GM08714 (cell line): ENCODE measurements around the gene KLHDC4.
A peak's percentile ranks its signal among the peaks of the same experiment; 100 is the strongest.
"Not testable (repeated sequence)": the region's sequence is repeated elsewhere in the genome, so short reads cannot be mapped to it uniquely, and the experiment has no call there.

Experiments used
- H3K4me3 ChIP-seq: fragments of 200-500 bp; sonication (Bioruptor generic); 2 replicates; pipeline ENCODE4 v1.5.1; 2014; ENCODE audit warnings: mild to moderate bottlenecking, low read length, inconsistent platforms
- ZNF274 ChIP-seq: IDR thresholded peaks from 2 replicates; pipeline ENCODE4 v1.6.1; 2012; ENCODE audit warnings: mild to moderate bottlenecking, low read depth, low read length

Gene KLHDC4

DNA sequence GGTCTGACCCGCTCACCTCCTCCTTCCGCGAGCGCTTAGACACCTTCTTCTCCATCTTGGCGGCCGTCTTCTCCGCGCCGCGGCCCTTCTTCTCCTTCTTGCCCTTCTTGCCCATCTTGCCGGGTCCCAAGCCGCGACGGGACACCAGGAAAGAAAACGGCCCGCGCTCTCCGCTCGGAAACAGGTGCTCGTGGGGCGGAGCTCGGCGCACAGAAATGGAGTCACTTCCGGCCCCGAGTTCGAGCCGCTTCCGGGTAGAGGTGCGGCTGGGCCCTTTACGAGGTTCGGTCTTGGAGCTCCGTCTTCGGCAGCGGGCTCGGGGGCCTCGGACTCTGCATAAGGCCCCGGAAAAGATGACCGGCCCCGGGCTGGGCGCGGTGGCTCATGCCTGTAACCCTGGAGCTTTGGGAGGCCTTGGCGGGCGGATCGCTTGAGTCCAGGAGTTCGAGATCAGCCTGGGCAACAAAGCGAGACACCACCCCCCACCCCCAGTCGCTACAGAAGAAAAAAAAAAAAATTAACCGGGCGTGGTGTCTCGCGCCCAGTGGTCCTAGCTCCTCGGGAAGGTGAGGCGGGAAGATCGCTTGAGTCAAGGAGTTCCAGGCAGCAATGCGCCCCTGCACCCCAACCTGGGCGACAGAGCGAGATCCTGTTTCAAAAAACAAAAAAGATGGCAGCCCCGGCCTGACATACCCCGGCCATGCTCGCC, at the start of gene KLHDC4:
KLHDC4 (minus strand) TSS at position 211 of the 709 bp plus-strand sequence; CDS start at position 115, 96 bp downstream.
- TF ChIP-seq ZNF274: no peak
- H3K4me3 ChIP-seq: peak within 1 kb of the TSS; percentile 88

DNA sequence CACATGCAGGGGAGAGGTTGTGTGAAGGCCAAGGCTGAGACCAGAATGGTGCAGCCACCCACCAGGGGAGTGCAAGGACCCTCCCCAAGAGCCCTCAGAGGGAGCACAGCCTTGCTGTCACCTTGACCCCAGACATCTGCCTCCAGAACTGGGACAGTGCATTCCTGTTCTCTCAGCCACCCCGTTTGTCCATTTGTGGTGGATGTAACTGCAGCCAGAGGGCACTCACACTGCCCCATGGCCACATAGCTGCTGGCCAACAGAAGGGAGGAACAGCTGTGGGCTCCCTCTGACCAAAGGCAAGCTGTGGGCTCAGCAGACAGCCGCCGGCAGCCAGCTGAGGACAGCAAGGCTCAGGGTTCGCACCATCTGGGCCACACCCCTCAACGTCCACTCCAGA, 49.8 kb upstream of the KLHDC4 start:
- TF ChIP-seq ZNF274: no peak
- no peak overlapping the region for H3K4me3 ChIP-seq

DNA sequence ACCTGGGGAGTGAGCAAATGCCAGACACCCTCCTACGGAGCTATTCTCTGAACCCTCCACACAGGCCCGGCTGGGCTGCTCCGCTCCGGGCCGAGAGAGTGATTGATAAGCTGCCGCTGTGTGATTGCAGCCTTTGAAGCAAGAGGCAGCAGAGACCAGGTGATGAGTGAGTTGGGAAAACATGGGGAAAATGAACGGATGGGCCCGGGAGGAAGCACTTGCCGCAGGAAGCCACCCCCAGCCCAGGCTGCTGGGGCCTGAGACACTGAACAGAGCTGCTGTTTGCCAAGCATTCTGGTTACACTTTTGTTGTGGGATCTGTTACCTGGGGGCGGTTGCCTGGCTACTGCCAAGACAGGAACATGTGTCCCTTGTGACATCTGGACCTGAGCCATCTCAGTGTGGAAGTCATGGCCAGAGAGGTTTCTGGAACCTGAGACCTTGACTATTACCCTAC, 46.4 kb upstream of the KLHDC4 start:
- H3K4me3 ChIP-seq: no peak overlapping the region
- no peak for TF ChIP-seq ZNF274

DNA sequence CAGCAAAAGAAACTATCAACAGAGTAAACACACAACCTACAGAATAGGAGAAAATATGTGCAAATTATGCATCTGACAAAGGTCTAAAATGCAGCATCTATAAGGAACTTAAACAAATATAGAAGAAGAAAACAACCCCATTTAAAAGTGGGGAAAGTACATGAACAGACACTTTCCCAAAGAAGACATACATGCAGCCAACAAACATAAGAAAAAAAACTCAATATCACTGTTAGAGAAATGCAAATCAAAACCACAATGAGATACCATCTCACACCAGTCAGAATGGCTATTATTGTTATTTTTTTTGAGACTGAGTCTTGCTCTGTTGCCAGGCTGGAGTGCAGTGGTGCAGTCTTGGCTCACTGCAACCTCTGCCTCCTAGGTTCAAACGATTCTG, 45.7 kb upstream of the KLHDC4 start:
- H3K4me3 ChIP-seq: not testable (repeated sequence)

DNA sequence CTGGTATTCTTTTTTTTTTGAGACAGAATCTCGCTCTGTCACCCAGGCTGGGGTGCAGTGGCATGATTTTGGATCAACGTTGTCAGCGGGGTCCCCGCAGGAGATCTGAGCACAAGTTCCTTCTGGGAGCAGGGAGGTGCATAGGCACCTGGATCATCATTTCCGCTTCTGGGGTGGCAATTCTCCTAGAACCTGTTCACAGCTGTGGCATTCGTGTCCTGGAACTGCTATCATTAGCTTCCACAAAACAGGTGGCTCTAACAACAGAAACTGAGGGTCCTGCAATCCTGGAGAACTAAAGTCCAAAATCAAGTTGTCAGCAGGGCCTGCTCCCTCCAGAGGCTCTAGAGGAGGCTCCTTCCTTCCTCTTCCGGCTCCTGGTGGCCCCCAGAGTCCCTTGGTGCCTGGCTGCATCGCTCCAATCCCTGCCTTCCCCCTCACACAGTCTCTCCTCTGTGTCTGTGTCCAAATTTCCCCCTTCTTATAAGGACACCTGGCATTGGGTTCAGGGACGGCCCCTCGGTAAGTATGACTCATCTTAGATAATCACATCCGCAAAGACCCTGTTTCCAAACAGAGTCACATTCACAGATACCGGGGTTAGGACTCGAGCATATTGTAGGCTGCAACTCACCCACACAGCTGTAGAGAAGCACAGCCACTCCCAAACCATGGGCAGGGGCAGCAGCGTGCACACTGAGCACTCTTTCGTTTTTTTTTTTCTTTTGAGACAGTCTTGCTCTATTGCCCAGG, 43.5 kb upstream of the KLHDC4 start:
- no peak for TF ChIP-seq ZNF274

DNA sequence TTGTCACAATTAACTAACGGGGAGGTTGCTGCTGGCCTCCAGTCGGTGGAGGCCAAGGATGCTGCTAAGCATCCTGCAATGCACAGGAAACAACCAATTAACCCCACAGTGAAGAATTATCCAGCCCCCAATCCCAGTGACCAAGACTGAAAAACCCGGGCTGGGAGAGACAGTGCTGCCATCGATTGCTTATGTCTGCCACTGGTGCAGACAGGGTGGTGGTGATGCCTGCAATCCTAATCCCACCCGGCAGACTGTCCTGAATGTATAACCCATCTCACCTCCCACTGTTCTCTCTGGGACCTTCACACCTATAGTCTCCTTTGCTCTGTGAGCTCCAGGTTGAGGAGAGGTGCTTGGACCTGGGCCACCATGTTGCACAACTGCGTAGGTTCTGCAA, 42.3 kb upstream of the KLHDC4 start:
- TF ChIP-seq ZNF274: no peak
- H3K4me3 ChIP-seq: no peak overlapping the region

More for the DNA sequence above, 43.5 kb upstream of the KLHDC4 start:
- no peak overlapping the region; the same call in 1 of the 2 replicates for H3K4me3 ChIP-seq

DNA sequence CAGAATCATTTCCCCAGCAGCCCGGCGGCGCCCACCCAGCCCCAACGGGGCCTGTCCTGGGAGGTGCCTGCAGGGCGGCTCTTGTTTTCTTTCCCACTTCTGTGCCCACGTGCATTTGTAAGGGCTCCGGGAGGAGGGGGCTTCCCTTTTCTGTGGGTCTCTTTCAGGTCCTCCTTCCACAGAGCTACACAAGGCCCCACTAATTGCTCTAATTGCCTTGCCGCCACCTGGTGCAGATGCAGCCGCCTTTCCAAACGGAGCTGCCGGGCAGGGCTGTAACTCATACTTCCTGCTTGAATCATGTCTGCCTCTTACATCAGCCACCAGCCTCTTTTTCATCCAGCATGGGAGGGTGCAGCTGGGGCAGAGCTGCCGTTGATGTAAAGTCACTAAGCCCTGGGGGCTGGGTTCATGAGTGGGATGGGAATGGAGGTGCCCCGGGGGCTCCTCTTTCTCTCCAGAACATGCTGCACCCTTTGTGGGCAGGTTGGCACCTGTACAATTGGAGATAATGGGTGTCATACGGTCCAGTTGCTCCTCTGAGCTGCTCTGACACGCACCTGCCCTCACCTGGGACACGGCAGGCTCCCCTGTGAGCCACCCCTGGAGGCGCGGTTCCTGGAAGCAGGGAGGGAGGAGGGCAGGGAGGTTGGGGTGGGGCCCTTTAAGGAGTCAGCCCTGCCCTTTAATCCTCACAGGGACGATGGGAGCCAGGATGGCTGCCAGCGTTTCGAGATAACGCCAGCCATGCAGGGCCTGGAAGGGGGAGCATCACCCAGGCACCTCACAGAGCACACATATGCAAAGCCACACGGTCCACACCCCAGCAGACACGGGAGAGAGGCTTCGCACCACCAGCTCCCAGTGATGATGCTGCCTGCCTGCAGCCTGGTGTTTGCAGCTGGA, 41.1 kb upstream of the KLHDC4 start:
- TF ChIP-seq ZNF274: no peak
- no peak overlapping the region for H3K4me3 ChIP-seq

DNA sequence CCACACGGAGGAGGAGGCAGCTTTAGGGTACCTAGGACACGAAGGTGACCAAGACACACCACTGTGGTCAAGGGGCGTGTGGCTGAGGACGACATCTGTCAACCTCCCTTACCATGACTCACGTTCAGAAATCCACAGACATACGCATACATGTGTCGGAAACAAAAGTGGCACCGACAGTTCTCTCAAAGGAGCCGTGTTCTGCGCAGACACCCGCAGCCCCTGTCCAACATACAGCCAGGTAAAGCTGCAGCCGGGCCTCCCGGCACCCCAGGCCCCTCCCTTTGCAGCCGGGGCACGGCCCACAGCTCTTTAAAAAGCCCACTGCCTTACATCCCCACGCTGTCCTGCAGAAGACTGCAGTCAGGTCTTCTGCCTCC, 40.5 kb upstream of the KLHDC4 start:
- TF ChIP-seq ZNF274: no peak
- H3K4me3 ChIP-seq: no peak overlapping the region

DNA sequence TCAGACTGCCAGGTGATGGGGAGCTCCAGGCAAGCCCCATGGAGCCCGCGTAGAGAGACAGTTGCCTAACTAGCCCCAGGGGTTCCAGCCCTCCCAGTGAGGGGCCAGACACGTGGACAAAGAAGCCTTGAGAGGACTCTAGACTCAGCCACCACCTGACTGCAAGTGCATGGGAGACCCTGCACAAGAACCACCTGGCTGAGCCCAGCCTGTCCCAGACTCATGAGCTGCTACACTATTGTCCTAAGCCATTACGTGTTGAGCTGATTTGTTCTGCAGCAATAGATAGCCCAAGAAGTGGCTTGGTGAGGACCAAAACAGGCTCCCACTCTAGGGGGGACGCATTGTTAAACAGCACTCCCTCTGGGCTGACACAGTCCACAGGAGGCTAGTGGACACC, 37.6 kb upstream of the KLHDC4 start:
- no peak for TF ChIP-seq ZNF274
- H3K4me3 ChIP-seq: no peak overlapping the region

DNA sequence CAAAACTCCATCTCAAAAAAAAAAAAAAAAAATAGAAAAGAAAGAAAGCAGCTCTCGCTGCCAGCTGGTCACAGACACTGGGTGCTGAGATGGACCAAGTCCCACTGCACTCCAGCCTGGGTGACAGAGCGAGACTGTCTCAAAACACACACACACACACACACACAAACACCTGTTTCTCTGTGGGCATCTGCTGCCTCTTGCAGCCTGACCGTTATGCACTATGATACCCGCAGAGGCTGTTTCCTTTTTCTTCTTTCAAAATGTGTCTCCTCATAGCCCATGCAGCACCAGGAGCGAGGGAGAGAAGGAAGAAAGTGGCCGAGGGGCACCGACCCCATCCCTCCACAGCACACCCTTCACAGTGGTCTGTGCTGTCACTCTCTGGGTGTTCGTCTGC, 36.9 kb upstream of the KLHDC4 start:
- no peak overlapping the region for H3K4me3 ChIP-seq
- no peak for TF ChIP-seq ZNF274

DNA sequence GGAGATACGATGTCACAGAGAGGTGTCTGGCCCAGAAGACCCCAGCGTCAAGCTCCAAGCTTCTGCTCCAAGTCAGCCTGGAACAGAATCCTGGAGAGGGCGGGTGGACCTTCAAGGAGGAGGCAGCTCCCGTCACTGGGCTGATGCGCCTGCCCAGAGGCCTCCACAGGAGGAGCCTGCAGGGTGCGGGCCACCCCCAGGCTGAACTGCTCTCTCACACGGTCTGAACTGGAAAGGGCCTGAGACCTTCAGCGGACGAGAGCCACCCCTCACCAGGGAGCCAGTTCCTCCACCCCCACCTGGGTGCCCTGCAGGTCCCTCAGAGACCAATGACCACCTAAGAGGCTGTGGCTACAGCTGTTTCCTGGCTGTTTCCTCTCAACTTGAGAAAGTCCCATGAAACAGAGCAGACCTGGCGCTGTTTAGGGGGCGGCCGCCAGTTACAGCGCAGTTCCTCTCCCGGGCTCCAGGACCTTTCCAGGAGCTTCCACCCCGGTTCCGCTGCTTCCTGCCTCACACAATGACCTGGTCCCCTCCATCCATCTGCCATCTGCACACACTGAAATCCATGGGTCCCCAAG, 36.0 kb upstream of the KLHDC4 start:
- no peak for TF ChIP-seq ZNF274
- H3K4me3 ChIP-seq: no peak overlapping the region

DNA sequence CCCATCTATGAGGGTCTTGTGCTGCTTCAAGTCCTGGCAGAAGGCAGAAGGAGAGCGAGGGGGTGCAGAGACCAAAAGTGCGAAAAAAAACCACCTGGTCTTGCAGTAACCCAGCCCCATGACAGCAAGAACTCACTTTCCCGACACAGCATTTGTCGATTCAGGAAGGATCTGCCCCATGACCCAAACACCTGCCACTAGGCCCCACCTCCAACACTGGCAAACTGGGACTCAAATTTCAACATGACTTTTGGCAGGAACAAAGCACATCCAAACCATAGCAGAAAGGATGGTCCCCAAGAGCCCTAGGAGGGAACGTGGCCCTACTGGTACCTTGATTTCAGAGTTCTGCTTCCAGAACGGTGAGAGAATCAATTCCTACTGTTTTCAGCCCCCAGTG, 34.7 kb upstream of the KLHDC4 start:
- no peak for TF ChIP-seq ZNF274

DNA sequence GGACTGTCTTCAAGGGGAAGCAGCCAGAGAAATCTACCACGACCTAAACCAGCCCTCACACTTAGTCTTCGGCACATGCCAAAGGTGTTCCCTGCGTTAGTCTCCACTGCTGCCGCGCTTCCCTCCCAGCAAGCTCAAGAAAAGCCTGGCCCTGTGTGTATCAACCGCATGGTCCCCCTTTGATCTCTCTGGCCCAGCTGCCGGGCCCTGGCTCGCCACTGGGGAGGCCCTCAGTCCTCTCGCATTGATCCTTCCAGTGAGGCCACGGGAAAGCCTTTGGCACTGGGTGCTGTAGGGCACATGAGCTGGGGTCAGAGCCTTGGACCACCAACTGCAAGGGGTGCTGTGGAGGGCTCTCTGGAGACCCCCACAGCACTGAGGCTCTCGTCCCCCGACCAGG, 29.6 kb upstream of the KLHDC4 start:
- no peak overlapping the region for H3K4me3 ChIP-seq
- no peak for TF ChIP-seq ZNF274

More for the DNA sequence above, 34.7 kb upstream of the KLHDC4 start:
- H3K4me3 ChIP-seq: no peak overlapping the region

DNA sequence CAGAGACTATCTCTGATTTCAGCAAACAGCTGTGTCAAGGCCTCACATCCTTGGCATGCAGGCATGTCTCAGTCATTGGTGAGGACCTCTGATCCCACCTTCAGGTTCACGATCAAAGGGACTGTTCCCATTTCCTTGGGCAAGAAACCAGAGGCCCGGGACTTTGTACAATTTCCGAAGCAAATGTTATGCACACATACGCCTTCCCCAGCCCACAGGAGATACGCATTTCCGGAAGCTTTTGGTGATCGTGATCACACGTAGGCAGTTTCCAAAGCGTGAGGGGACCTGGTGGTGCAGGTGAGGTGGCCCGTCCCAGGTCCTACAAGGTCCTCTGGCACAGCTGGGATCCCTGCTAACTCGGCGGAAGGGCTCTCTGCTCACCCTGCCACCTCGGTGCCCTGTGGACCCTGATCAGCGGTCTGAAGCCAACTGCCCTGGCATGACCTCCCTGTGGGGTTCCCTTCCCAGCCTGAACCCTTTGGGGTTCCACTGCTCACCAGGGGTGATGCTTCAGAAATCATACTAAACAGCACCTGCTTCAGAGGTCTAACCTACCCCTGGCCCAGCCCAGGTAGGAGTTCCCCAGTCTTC, 28.8 kb upstream of the KLHDC4 start:
- no peak overlapping the region for H3K4me3 ChIP-seq
- TF ChIP-seq ZNF274: no peak
